GM12875 (cell line): Measurements from ENCODE around the gene INTS4.

ENCODE experiments used
- H3K4me3 ChIP-seq: one replicate; pipeline ENCODE4 v1.5.1; 2011; ENCODE audit warnings: low read depth, low read length, control low read depth
- CTCF ChIP-seq: IDR thresholded peaks from 2 replicates; pipeline ENCODE4 v1.5.1; 2011; ENCODE audit warnings: low read depth, mild to moderate bottlenecking, control low read depth, inconsistent platforms, low read length, moderate library complexity, borderline replicate concordance; ENCODE audit not compliant: insufficient read depth

Gene INTS4

GRCh38 chr11:78038697-78039313 is 44.3 kb upstream of the INTS4 start:
- TF ChIP-seq CTCF: no peak
- H3K4me3 ChIP-seq: no peak overlapping the region

GRCh38 chr11:78037825-78038620 is 43.6 kb upstream of the INTS4 start:
- no peak overlapping the region for H3K4me3 ChIP-seq
- TF ChIP-seq CTCF: no peak

- no peak overlapping the region for H3K4me3 ChIP-seq
- no peak for TF ChIP-seq CTCF
Measured at GRCh38 chr11:78037056-78037455, 42.6 kb upstream of the INTS4 start.

- H3K4me3 ChIP-seq: no peak overlapping the region
- no peak for TF ChIP-seq CTCF
Measured at GRCh38 chr11:78036313-78036712, 41.8 kb upstream of the INTS4 start.

- H3K4me3 ChIP-seq: no peak overlapping the region
- no peak for TF ChIP-seq CTCF
Measured at GRCh38 chr11:78034623-78035022, 40.2 kb upstream of the INTS4 start.

- TF ChIP-seq CTCF: no peak
- H3K4me3 ChIP-seq: no peak overlapping the region
Measured at GRCh38 chr11:78033040-78033439, 38.6 kb upstream of the INTS4 start.

- no peak overlapping the region for H3K4me3 ChIP-seq
- no peak for TF ChIP-seq CTCF
Measured at GRCh38 chr11:78032090-78032489, 37.6 kb upstream of the INTS4 start.
